ENCODE measurements around the gene TAF5L. TPM values are rescaled to one million over a fixed set of nuclear protein-coding genes. Genes with fewer than 3 reads are reported as not detected.
A peak's percentile ranks its signal among the peaks of the same experiment; 100 is the strongest.

The TAF5L gene
- total RNA-seq, 6 donors from 2014 or later: 11.0 to 25.5 (median 19.6) TPM

GRCh38 chr1:229637746-229638145 lies 11.8 kb upstream of the TAF5L start:
- H3K9me3 ChIP-seq: no peaks in the 10 kb centered on the region
- H3K27ac ChIP-seq: no peak overlapping the region
- H3K36me3 ChIP-seq: peaks cover 4 to 43% (median 36%) of the 10 kb centered on the region in 4 donors
- TF ChIP-seq POLR2A (IDR thresholded peaks at IDR 0.05): no peak
- TF ChIP-seq CTCF (IDR thresholded peaks at IDR 0.05): no peak
- TF ChIP-seq EP300 (IDR thresholded peaks at IDR 0.05): no peak
- TF ChIP-seq POLR2AphosphoS5 (IDR thresholded peaks at IDR 0.05): no peak
- no peaks in the 10 kb centered on the region for H3K4me1 ChIP-seq
- DNase-seq (peak in 1 of 2 donors; percentile 74), ATAC-seq (ENCODE audit: low FRiP score in 2 of 2) (peak in 1 of 2 donors; percentile 40)
- H3K27me3 ChIP-seq: no peaks in the 10 kb centered on the region
- 89 to 93% methylated on average over 5 to 12 of the region's 12 CpGs for WGBS, 2 donors
- H3K4me3 ChIP-seq: no peak overlapping the region

- Histone ChIP-seq H3K4me1 (no peaks in the 10 kb centered on the region), H3K27me3 (no peaks in the 10 kb centered on the region), H3K27ac (no peak overlapping the region), H3K9me3 (no peaks in the 10 kb centered on the region), H3K4me3 (no peak overlapping the region), H3K36me3 (peaks cover 4 to 43% (median 36%) of the 10 kb centered on the region in 4 donors)
- ATAC-seq (ENCODE audit: low FRiP score in 2 of 2) (peak in 1 of 2 donors; percentile 58), DNase-seq (peak in 1 of 2 donors; percentile 29)
- TF ChIP-seq POLR2A (IDR thresholded peaks at IDR 0.05) (no peak), EP300 (IDR thresholded peaks at IDR 0.05) (no peak), POLR2AphosphoS5 (IDR thresholded peaks at IDR 0.05) (no peak), CTCF (IDR thresholded peaks at IDR 0.05) (no peak)
- WGBS, 2 donors: 93% methylated on average over 9 of the region's 9 CpGs; no CpG with 5 or more reads in 1 of the 2 donors
Measured at GRCh38 chr1:229636042-229636441, 10.1 kb upstream of the TAF5L start.

- TF ChIP-seq POLR2AphosphoS5 (IDR thresholded peaks at IDR 0.05) (no peak), EP300 (IDR thresholded peaks at IDR 0.05) (no peak), CTCF (IDR thresholded peaks at IDR 0.05) (no peak), POLR2A (IDR thresholded peaks at IDR 0.05) (no peak)
- Histone ChIP-seq H3K27ac (no peak overlapping the region), H3K4me1 (peaks cover 4 to 8% (median 5%) of the 10 kb centered on the region in 4 donors), H3K9me3 (no peaks in the 10 kb centered on the region), H3K36me3 (peaks cover 4 to 33% (median 22%) of the 10 kb centered on the region in 4 donors), H3K27me3 (no peaks in the 10 kb centered on the region), H3K4me3 (no peak overlapping the region)
- 94 to 95% methylated on average over 6 of the region's 6 CpGs for WGBS, 2 donors
- ATAC-seq (ENCODE audit: low FRiP score in 2 of 2) (no peak), DNase-seq (no peak)
Measured at GRCh38 chr1:229631966-229632365, 6.0 kb upstream of the TAF5L start.

- H3K36me3 ChIP-seq: peaks cover 0 to 25% (median 14%) of the 10 kb centered on the region in 4 donors
- WGBS, 2 donors: 79 to 86% methylated on average over 3 of the region's 3 CpGs
- TF ChIP-seq POLR2AphosphoS5 (IDR thresholded peaks at IDR 0.05): no peak
- no peak for TF ChIP-seq CTCF (IDR thresholded peaks at IDR 0.05)
- TF ChIP-seq EP300 (IDR thresholded peaks at IDR 0.05): no peak
- no peak for TF ChIP-seq POLR2A (IDR thresholded peaks at IDR 0.05)
- no peak for DNase-seq
- H3K4me1 ChIP-seq: peaks cover 7 to 14% (median 10%) of the 10 kb centered on the region in 4 donors
- H3K4me3 ChIP-seq: no peak overlapping the region
- no peaks in the 10 kb centered on the region for H3K9me3 ChIP-seq
- ATAC-seq (ENCODE audit: low FRiP score in 2 of 2): no peak
- no peak overlapping the region for H3K27ac ChIP-seq
- H3K27me3 ChIP-seq: no peaks in the 10 kb centered on the region
Measured at GRCh38 chr1:229631148-229631547, 5.2 kb upstream of the TAF5L start.

- Histone ChIP-seq H3K27me3 (no peaks in the 10 kb centered on the region), H3K36me3 (peaks cover 0 to 6% (median 0%) of the 10 kb centered on the region in 4 donors), H3K9me3 (no peaks in the 10 kb centered on the region), H3K27ac (no peak overlapping the region), H3K4me3 (no peak overlapping the region), H3K4me1 (peaks cover 15 to 24% (median 17%) of the 10 kb centered on the region in 4 donors)
- 91 to 96% methylated on average over 2 of the region's 2 CpGs for WGBS, 2 donors
- ATAC-seq (ENCODE audit: low FRiP score in 2 of 2): no peak
- TF ChIP-seq POLR2A (IDR thresholded peaks at IDR 0.05): no peak
- DNase-seq: no peak
Measured at GRCh38 chr1:229629261-229629660, 3.3 kb upstream of the TAF5L start.
